Endothelial cell of umbilical vein (primary cell): Measurements from ENCODE around the gene RASAL2.

ENCODE experiments used
- EZH2 ChIP-seq: IDR thresholded peaks from 2 replicates; pipeline ENCODE4 v1.6.1; 2012; ENCODE audit warnings: borderline replicate concordance, low read depth, mild to moderate bottlenecking, moderate library complexity, low read length, inconsistent platforms; ENCODE audit not compliant: severe bottlenecking
- FOS ChIP-seq: IDR thresholded peaks from 2 replicates; pipeline ENCODE4 v1.6.1; 2011; ENCODE audit warnings: mild to moderate bottlenecking, low read length, moderate library complexity, borderline replicate concordance; ENCODE audit not compliant: insufficient read depth
- GATA2 ChIP-seq: IDR thresholded peaks from 2 replicates; pipeline ENCODE4 v1.7.0; 2011; ENCODE audit warnings: low read depth, mild to moderate bottlenecking, moderate library complexity, mixed read lengths, low read length; ENCODE audit not compliant: insufficient read length, insufficient read depth
- JUN ChIP-seq: IDR thresholded peaks from 2 replicates; pipeline ENCODE4 v1.6.1; 2011; ENCODE audit warnings: borderline replicate concordance, low read depth; ENCODE audit not compliant: insufficient read length, insufficient read depth
- POLR2A ChIP-seq: IDR thresholded peaks from 2 replicates; pipeline ENCODE4 v1.6.1; 2012; ENCODE audit warnings: low read depth, mild to moderate bottlenecking, control low read depth, low read length
- POLR2AphosphoS5 ChIP-seq: IDR thresholded peaks from 2 replicates; pipeline ENCODE4 v1.6.1; 2012; ENCODE audit warnings: low read depth, mild to moderate bottlenecking, control low read depth, low read length, moderate library complexity; ENCODE audit not compliant: insufficient read depth
- TF ChIP-seq, protein P1 (sequence below), 2 donors: IDR thresholded peaks; 1 replicate in 1 of 2; 2 replicates in 1 of 2; pipeline ENCODE4 v1.5.1; 2011; ENCODE audit warnings: low read length in 2 of 2, mild to moderate bottlenecking in 2 of 2, moderate library complexity in 2 of 2, control low read depth in 1 of 2, inconsistent platforms in 1 of 2, low read depth in 1 of 2; ENCODE audit not compliant: insufficient read depth in 1 of 2; ENCODE audit errors: extremely low read depth in 1 of 2
- TF ChIP-seq, protein P2 (sequence below): IDR thresholded peaks from 2 replicates; pipeline ENCODE4 v1.6.1; 2011; ENCODE audit not compliant: insufficient read depth, insufficient read length

DNA sequence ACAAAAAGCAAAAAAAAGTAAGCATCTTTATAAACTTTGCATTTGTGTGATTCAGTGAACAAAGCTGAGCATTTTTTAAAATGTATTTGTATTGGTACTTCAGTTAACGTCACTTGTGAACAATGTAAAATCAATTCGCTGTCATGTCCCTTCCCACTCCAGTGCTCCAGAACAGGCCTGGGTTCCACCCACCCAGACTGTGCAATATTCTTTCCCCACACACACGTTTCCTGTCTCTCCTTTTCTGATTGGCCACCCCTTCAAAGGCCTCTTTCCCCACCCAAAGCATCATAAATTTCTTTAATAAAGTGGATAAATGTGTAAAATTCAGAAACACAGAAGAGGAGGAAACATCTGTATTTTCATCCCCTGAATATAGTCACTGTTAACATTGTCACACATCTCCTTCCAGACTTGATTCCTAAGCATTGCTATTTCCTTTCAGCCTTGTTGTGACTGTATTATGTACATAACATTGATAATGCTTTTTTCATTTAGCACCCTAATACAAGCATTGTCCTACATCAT lies 390.9 kb downstream of the RASAL2 start:
- TF ChIP-seq, protein P1, sequence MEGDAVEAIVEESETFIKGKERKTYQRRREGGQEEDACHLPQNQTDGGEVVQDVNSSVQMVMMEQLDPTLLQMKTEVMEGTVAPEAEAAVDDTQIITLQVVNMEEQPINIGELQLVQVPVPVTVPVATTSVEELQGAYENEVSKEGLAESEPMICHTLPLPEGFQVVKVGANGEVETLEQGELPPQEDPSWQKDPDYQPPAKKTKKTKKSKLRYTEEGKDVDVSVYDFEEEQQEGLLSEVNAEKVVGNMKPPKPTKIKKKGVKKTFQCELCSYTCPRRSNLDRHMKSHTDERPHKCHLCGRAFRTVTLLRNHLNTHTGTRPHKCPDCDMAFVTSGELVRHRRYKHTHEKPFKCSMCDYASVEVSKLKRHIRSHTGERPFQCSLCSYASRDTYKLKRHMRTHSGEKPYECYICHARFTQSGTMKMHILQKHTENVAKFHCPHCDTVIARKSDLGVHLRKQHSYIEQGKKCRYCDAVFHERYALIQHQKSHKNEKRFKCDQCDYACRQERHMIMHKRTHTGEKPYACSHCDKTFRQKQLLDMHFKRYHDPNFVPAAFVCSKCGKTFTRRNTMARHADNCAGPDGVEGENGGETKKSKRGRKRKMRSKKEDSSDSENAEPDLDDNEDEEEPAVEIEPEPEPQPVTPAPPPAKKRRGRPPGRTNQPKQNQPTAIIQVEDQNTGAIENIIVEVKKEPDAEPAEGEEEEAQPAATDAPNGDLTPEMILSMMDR (IDR thresholded peaks at IDR 0.05; ENCODE audit: extremely low read depth in 1 of 2, insufficient read depth in 1 of 2, low read depth in 1 of 2, low read length in 2 of 2), result no peak
- TF ChIP-seq POLR2A, result no peak
- TF ChIP-seq EZH2, result no peak
- TF ChIP-seq JUN, result no peak
- no peak for TF ChIP-seq POLR2AphosphoS5
- no peak for TF ChIP-seq GATA2
- TF ChIP-seq, protein P2, sequence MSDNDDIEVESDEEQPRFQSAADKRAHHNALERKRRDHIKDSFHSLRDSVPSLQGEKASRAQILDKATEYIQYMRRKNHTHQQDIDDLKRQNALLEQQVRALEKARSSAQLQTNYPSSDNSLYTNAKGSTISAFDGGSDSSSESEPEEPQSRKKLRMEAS, result no peak
- TF ChIP-seq FOS, result no peak
